NCI-H187 treated with DMSO at 0.1 percent for 48 hours (cell line): Measurements from ENCODE around the gene ATP11A.

Experiments used
- DNase-seq: peaks from one replicate; lab custom pipeline; 2025; lab: John Stamatoyannopoulos, UW

Gene ATP11A

GRCh38 chr13:112710855-112711527, 21.2 kb downstream of the ATP11A start:
- DNase-seq, result no peak

DNA sequence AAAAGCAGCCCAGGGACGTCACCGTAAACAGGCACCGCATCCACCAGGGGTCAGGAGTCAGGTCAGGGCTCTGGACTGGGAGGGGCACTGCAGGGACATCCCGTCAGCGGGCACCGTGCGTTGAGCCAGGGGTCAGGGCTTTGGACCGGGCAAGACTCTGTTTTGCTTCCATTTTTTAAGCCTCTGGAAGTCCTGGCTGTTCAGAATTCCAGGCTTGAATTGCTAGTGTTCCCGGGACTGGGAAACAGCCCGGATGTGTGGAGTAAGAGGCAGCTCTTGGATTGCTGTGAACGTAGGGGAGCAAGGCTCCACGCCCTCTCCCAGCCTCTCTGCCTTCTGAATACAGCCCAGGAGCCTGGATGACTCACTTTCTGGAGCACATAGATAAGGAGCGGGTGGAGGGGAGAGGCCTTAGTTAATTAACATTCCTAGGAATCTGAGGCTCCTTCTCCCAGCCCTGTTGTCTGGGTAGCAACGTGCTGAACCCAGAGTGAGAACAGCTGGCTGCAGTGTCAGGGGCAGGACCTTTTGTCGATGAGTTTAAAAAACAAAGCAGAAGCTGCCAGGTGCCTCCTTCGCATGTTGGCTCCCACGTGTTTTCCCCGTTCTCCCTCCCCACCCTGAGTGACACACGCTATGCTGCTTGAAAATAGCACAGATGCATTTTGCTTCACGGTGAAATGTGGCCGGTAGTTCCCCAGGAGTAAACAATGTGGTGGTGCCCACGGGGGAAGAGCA, 21.9 kb downstream of the ATP11A start:
- peak; percentile 64 for DNase-seq

DNA sequence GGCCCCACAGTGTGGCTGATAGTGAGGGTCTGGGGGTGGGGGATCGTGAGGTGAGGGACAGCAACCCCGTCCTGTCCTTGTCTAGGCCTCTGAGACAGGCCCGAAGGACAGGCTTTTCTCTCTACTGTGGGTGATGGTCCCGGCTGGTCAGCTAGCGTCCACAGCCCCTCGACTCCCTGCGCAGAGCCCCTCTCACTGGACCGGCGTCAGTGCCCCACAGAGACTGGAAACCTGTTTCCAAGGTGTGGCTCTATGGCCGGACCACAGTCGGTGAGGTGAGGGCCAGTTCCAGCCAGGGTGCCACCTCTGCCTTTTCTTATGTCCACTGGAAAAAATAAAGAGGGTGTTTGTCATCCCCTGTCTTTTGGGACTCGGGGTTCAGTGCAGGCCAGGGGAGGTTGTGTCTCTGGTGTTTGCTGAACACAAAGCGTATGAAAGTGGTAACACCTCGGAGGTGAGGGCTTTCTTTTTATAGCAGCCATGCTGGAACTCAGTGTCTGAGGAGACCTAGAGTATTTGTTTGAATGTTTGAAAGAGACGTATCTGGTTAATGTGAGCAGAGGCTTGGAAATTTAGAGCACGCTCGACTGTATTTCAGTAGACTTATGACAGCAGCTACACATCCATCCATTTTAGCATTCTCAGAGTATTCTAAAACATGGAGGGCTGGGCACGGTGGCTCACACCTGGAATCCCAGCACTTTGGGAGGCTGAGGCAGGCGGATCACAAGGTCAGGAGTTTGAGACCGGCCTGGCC, 22.8 kb downstream of the ATP11A start:
- DNase-seq, result no peak

GRCh38 chr13:112713517-112714253, 23.8 kb downstream of the ATP11A start:
- DNase-seq, result no peak

DNA sequence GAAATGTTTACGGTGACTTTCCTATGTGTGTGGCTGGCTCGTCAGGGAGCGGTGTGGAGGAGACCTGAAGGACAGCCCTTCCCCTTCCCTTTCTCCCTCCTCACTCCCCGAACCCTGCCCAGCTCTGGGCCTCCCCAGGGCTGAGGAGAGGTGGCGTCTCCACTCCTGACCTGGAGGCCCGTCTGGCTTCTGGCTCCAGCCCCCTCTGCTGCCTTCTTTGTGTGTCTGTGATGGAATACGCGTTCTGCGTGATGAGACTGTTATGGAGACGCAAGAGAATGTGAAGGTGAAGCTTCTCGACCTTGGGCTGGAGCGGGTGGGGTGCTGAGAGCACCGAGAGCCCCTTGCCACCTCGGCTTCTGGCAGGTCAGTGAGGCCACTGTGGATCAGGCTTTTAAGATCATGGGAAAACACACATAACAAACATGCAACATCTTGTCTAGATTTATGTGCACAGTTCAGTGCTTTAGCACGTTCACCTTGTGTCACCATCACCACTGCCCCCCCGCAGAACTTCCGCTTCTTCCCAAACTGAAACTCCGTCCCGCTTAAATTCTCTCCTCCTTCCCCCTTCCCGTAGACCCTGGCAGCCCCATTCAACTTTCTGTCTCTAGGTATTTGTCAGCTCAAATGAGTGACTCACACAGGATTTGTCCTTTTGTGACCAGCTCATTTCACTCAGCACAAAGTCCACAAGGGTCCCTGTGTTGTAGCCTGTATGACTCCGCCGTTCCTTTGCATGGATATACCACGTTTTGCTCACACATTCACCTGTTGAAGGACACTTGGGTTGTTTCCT, 24.7 kb downstream of the ATP11A start:
- no peak for DNase-seq

GRCh38 chr13:112715210-112715609, 25.4 kb downstream of the ATP11A start:
- no peak for DNase-seq

DNA sequence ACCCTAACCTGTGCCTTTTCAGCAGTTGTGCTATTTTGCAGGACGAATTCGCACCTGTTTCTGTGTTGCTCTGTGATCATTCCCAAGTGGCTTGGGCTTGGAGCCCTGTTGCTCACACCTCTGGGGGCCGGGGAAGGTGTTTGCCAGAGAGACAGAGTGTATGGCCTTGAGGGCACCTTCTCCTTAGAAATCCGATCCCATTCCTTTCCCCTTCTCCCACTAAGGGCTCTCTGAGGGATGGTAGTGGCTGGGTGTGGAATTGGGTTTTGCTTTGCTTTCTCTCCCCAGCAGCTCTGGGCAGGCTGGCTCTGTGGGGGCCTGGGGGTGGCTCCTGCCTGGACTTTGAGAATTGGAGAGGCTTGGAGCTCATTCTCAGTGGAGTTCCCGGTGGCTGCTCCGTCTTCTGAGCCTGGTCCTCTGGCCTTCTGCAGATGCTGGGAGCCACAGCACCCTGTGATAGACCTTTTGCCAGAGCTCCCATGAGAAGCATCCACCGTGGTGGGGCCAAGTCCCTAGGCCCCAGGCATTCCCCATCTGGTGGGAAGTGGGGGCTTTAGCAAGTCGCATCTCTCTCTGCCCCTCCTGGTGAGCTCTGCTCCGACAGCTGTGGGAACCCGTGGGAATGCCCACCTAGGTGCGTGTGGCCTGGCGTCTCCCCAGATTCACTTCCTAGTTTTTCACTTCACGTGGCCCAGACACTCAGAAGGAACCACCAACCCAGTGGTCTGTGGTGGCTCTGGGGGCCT, 26.1 kb downstream of the ATP11A start:
- no peak for DNase-seq

- DNase-seq, result no peak
These were observed 26.6 kb downstream of the ATP11A start for GRCh38 chr13:112716461-112716820.

GRCh38 chr13:112716841-112717520, 27.1 kb downstream of the ATP11A start:
- no peak for DNase-seq

DNA sequence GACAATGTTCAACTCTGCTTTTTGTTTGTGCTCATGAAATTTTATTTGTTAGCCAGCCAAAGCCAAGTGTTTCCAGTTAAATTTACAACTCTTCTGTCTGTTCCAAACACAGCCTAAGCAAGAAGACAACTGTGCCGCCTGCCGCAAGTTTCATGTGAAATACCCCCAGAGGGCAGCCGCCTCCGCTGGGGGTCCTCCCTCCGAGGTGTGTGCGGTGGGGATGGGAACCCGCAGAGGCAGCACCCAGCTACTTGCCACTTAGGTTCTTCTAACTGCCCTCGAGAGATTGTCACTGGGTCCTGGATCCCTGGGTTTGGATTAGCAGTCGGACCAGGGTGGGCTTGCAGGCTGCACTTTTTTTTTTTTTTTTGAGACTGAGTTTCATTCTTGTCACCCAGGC, 28.5 kb downstream of the ATP11A start:
- DNase-seq, result no peak

DNA sequence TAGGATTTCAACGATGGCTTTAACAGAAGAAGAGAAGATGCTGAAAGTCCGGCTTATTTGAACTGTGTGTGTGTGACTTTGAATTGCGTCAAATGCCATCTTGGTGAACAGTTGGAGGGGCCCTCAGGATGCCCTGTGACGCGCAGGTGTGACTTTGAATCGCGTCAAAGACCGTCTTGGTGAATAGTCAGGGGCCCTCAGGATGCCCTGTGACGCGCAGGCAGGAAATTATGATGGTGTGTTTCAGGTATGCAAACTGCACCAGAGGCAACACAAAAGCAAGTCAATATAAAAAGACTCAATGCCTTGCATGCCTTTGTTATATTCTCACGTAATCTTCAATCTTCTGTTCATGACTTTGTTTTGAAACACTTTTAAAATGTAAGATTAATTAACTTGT, 29.2 kb downstream of the ATP11A start:
- no peak for DNase-seq

- no peak for DNase-seq
These were observed 29.7 kb downstream of the ATP11A start for GRCh38 chr13:112719556-112719955.

DNA sequence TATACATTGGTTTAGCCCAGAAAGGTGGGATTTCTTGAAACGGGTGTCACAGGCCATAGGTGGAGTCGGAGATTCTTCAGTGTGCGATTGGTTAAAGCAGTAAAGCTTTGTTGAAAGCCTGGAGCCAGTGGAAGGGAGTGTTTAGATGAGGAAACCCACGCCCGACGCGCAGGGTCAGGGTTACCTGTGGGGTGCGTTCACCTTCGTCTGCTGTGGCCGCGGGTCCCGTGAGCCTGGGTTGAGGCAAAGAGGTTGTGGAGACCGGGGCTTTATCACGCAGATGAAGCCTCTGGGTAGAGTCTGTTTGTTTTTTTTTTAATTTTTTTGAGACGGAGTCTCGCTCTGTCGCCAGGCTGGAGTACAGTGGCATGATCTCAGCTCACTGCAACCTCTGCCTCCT, 30.4 kb downstream of the ATP11A start:
- DNase-seq, result no peak

- no peak for DNase-seq
These were observed 31.0 kb downstream of the ATP11A start for GRCh38 chr13:112720814-112721197.

DNA sequence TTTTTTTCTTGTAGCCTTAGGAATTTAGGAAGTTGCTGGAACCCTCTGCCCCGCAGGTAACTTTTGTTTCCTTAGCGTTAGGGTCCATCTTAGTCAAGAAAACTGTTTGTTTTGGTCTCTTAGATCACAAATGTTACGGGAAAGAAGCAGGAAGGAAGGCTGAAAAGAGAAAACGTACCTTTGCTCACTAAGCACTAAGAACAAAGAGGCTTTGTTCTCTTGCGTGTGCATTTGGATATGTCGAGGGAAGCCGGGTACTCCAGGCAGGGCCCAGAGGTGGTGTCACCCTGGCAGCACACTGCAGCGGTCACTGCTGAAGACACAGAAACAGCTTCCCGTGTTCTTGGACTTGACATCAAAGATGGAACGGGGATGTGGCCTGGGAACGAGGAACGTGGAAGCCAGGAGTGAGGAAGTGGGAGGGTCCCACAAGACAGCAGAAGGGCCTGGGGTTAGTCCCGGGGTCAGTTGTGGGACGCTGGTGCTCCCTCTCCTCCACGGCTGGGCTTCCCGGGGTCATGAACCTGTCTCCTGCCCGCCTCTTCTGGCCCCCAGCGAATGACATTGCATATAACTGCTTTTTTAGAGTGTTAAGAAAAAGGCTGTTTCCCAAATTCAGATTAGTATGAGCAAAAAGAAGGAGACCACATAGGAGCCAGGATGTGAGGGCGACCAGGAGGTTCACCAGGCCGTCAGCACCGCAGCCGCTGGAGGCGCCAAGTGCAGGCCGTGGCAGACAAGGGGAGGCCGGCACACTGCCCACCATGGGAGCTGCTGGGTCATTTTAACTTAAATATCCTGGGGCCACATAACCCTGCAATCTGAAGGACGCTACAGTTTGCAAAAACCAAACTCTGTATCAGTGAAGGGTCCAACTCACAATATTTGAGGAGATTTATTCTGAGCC, 31.6 kb downstream of the ATP11A start:
- DNase-seq, result no peak

GRCh38 chr13:112722433-112723263, 32.8 kb downstream of the ATP11A start:
- no peak for DNase-seq

DNA sequence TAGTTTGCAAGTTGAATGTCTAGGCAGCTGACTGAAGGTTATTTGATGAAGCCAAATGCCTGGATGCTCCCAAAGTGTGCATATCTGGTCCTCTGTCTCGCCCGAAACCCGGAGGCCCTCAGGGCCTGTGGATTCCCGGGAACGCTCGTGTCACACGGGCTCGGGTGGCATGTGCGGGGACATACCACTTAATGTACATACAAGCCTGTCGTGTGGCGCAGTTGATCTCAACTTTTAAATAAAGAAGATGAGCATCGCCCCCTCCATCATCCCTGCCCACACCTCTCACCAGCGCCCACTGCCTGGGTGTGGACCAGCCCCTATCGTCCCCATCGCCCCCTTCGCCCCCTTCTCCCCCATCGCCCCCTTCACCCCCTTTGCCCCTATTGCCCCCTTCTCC, 33.9 kb downstream of the ATP11A start:
- DNase-seq, result no peak

- DNase-seq, result no peak
These were observed 35.0 kb downstream of the ATP11A start for GRCh38 chr13:112724788-112725345.
